HG03103 (cell line): ENCODE data around the gene GRIP2.

Experiments used
- ATAC-seq: cut with Tn5 transposase; IDR thresholded peaks from one replicate; pipeline ENCODE4 v1.9.1; 2021; ENCODE audit warnings: low read depth; ENCODE audit not compliant: unreplicated experiment

Gene GRIP2

GRCh38 chr3:14541646-14542045, 1.5 kb upstream of the GRIP2 start:
- no peak for ATAC-seq

- no peak for ATAC-seq
Measured at GRCh38 chr3:14540821-14541385, 761 bp upstream of the GRIP2 start.

- ATAC-seq, result no peak
Measured at GRCh38 chr3:14539384-14539741, 779 bp downstream of the GRIP2 start.

- no peak for ATAC-seq
Measured at GRCh38 chr3:14538451-14539088, 1.6 kb downstream of the GRIP2 start.

- ATAC-seq, result no peak
Measured at GRCh38 chr3:14537590-14538450, 2.3 kb downstream of the GRIP2 start.

GRCh38 chr3:14536837-14537589, 3.1 kb downstream of the GRIP2 start:
- ATAC-seq, result no peak

- ATAC-seq, result no peak
Measured at GRCh38 chr3:14536055-14536815, 3.9 kb downstream of the GRIP2 start.

- ATAC-seq, result no peak
Measured at GRCh38 chr3:14535616-14536015, 4.5 kb downstream of the GRIP2 start.

GRCh38 chr3:14534516-14535191, 5.5 kb downstream of the GRIP2 start:
- ATAC-seq, result no peak

- ATAC-seq, result no peak
Measured at GRCh38 chr3:14533457-14533958, 6.6 kb downstream of the GRIP2 start.

- no peak for ATAC-seq
Measured at GRCh38 chr3:14532691-14533456, 7.3 kb downstream of the GRIP2 start.

- no peak for ATAC-seq
Measured at GRCh38 chr3:14531856-14532395, 8.2 kb downstream of the GRIP2 start.

GRCh38 chr3:14528081-14528480, 12.1 kb downstream of the GRIP2 start:
- no peak for ATAC-seq

GRCh38 chr3:14525685-14526631, 14.2 kb downstream of the GRIP2 start:
- no peak for ATAC-seq

- ATAC-seq, result no peak
Measured at GRCh38 chr3:14524920-14525660, 15.1 kb downstream of the GRIP2 start.

GRCh38 chr3:14524311-14524711, 15.8 kb downstream of the GRIP2 start:
- ATAC-seq, result no peak

- ATAC-seq, result no peak
Measured at GRCh38 chr3:14523792-14524191, 16.4 kb downstream of the GRIP2 start.
